GM12864 (cell line): ENCODE results near the gene GSE1.

Experiments
- DNase-seq: peaks from one replicate; pipeline ENCODE4 v3.0.0-alpha.2; 2011; ENCODE audit warnings: low read depth
- H3K4me3 ChIP-seq: 2 replicates; pipeline ENCODE4 v1.5.1; 2011; ENCODE audit warnings: mild to moderate bottlenecking, low read depth, low read length, control low read depth
- CTCF ChIP-seq: IDR thresholded peaks from 2 replicates; pipeline ENCODE4 v1.5.1; 2011; ENCODE audit warnings: low read depth, mild to moderate bottlenecking, moderate library complexity, low read length, control low read depth, inconsistent platforms; ENCODE audit errors: missing control alignments

The GSE1 gene

GRCh38 chr16:85574672-85575475, 38.2 kb upstream of the GSE1 start:
- no peak for DNase-seq
- no peak overlapping the region for H3K4me3 ChIP-seq
- no peak for TF ChIP-seq CTCF

GRCh38 chr16:85575920-85576319, 37.2 kb upstream of the GSE1 start:
- DNase-seq = no peak
- no peak overlapping the region for H3K4me3 ChIP-seq
- no peak for TF ChIP-seq CTCF

- DNase-seq = no peak
- no peak for TF ChIP-seq CTCF
- no peak overlapping the region for H3K4me3 ChIP-seq
These were observed 36.2 kb upstream of the GSE1 start for GRCh38 chr16:85576944-85577343.

GRCh38 chr16:85577899-85578598, 35.1 kb upstream of the GSE1 start:
- DNase-seq = no peak
- H3K4me3 ChIP-seq = no peak overlapping the region
- no peak for TF ChIP-seq CTCF

- H3K4me3 ChIP-seq = no peak overlapping the region
- no peak for TF ChIP-seq CTCF
- no peak for DNase-seq
These were observed 34.5 kb upstream of the GSE1 start for GRCh38 chr16:85578599-85578948.

GRCh38 chr16:85579191-85579590, 33.9 kb upstream of the GSE1 start:
- DNase-seq = no peak
- H3K4me3 ChIP-seq = no peak overlapping the region
- TF ChIP-seq CTCF = no peak

- no peak for DNase-seq
- no peak overlapping the region for H3K4me3 ChIP-seq
- no peak for TF ChIP-seq CTCF
These were observed 33.1 kb upstream of the GSE1 start for GRCh38 chr16:85579923-85580580.
